ENCODE measurements around the gene ZNF83. TPM values are rescaled to one million over a fixed set of nuclear protein-coding genes. Genes with fewer than 3 reads are reported as not detected.

Gene ZNF83
- total RNA-seq, 2 donors from 2014 or later, result 16.6 to 24.4 TPM

DNA sequence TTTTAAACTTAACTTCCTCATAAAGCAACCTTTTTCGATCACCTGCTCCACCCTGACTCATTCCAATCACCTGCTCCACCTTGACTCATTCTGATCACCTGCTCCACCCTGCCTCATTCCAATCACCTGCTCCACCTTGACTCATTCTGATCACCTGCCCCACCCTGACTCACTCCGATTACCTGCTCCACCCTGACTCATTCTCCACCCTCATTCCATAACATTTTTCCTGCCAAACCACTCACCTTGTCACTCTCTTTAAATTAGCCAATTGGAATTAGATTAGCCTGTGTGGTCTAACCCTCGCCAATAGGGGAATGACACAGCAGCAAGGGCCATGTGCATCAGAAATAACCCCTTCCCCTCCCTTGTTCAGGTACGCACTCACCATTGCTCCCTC lies 31.9 kb upstream of the ZNF83 start:
- no peak overlapping the region for H3K27ac ChIP-seq
- no peak for DNase-seq (ENCODE audit: low spot score)
- no peaks in the 10 kb centered on the region for H3K4me1 ChIP-seq
- TF ChIP-seq, protein P1, sequence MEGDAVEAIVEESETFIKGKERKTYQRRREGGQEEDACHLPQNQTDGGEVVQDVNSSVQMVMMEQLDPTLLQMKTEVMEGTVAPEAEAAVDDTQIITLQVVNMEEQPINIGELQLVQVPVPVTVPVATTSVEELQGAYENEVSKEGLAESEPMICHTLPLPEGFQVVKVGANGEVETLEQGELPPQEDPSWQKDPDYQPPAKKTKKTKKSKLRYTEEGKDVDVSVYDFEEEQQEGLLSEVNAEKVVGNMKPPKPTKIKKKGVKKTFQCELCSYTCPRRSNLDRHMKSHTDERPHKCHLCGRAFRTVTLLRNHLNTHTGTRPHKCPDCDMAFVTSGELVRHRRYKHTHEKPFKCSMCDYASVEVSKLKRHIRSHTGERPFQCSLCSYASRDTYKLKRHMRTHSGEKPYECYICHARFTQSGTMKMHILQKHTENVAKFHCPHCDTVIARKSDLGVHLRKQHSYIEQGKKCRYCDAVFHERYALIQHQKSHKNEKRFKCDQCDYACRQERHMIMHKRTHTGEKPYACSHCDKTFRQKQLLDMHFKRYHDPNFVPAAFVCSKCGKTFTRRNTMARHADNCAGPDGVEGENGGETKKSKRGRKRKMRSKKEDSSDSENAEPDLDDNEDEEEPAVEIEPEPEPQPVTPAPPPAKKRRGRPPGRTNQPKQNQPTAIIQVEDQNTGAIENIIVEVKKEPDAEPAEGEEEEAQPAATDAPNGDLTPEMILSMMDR (IDR thresholded peaks at IDR 0.05), result no peak
- H3K4me3 ChIP-seq, result no peak overlapping the region
- H3K9me3 ChIP-seq, result no peaks in the 10 kb centered on the region
- no peaks in the 10 kb centered on the region for H3K27me3 ChIP-seq
- H3K36me3 ChIP-seq, result no peaks in the 10 kb centered on the region

DNA sequence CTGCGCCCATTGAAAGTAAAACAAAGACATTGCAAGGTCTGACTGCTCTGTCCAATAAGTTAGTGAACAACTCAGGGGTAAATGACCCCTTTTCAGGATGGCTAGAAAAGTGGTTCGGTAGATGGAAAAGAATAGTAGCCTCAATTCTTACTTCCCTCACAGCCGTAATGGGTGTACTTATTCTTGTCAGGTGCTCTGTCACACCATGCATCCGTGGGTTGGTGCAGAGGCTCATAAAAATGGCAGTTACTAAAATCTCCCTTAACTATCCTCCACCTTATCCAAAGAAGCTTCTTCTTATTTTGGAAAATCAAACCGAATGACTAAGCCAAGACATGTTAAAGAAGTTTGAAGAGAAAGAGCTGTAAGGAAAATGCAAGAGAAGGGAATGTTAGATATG lies 31.4 kb upstream of the ZNF83 start:
- Histone ChIP-seq H3K36me3 (no peaks in the 10 kb centered on the region), H3K9me3 (no peaks in the 10 kb centered on the region), H3K27me3 (no peaks in the 10 kb centered on the region), H3K4me3 (no peak overlapping the region), H3K27ac (no peak overlapping the region), H3K4me1 (no peaks in the 10 kb centered on the region)
- no peak for DNase-seq (ENCODE audit: low spot score)
- TF ChIP-seq, protein P1 (IDR thresholded peaks at IDR 0.05), result no peak

DNA sequence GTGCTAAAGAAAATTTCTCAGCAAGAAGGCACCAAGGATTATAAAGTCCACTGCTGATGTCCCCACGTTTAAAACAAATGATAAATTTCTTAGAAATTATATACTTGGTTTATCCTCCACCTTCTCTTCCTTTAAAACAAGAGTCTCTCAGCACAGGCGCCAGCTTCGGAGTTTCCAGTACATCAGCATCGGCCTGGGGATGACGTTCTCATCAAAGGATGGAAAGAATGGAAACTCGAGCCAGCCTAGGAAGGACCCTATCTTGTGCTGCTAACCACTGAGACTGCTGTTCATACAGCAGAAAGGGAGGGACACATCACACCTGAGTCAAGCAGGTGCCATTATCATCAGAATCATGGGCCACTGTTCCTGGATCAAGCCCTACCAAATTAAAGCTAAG lies 29.8 kb upstream of the ZNF83 start:
- TF ChIP-seq, protein P1 (IDR thresholded peaks at IDR 0.05), result no peak
- Histone ChIP-seq H3K9me3 (no peaks in the 10 kb centered on the region), H3K36me3 (no peaks in the 10 kb centered on the region), H3K27me3 (no peaks in the 10 kb centered on the region), H3K27ac (no peak overlapping the region), H3K4me3 (no peak overlapping the region), H3K4me1 (no peaks in the 10 kb centered on the region)
- DNase-seq (ENCODE audit: low spot score), result no peak

DNA sequence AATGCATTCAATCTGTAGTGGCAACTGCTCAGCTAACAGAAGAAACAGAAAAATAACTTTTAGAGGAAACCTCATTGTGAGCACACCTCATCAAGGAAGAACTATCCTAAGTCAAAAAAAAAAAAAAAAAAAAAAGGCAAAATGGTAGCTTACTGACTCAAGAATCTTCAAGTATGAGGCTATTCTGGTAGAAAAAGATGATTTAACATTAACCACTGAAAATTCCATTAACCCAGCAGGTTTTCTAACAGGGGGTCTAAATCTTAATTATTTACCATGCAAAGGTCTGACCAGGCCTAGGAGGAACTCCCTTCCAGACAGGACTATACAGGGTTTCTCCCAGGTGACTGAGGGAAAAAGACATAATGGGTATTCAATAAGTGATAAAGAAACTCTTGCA lies 28.4 kb upstream of the ZNF83 start:
- Histone ChIP-seq H3K9me3 (no peaks in the 10 kb centered on the region), H3K27ac (no peak overlapping the region), H3K36me3 (no peaks in the 10 kb centered on the region), H3K4me3 (no peak overlapping the region), H3K27me3 (no peaks in the 10 kb centered on the region), H3K4me1 (no peaks in the 10 kb centered on the region)
- no peak for DNase-seq (ENCODE audit: low spot score)
- TF ChIP-seq, protein P1 (IDR thresholded peaks at IDR 0.05), result no peak

DNA sequence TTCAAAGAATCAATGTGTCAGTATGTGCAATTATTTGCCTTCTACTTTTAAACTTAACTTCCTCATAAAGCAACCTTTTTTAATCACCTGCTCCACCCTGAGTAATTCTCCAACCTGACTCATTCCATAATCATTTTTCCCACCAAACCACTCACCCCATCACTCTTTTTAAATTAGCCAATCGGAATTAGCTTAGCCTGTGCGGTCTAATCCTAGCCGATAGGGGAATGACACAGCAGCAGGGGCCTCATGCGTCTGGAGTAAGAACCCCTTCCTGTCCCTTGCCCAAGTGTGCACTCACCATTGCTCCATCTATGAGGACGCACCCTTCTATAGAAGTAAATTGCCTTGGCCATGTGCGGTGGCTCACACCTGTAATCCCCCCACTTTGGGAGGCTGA lies 27.4 kb upstream of the ZNF83 start:
- H3K27me3 ChIP-seq, result no peaks in the 10 kb centered on the region
- no peak for DNase-seq (ENCODE audit: low spot score)
- H3K9me3 ChIP-seq, result no peaks in the 10 kb centered on the region
- H3K27ac ChIP-seq, result no peak overlapping the region
- H3K4me3 ChIP-seq, result no peak overlapping the region
- TF ChIP-seq, protein P1 (IDR thresholded peaks at IDR 0.05), result no peak
- peaks cover 3% of the 10 kb centered on the region for H3K36me3 ChIP-seq
- H3K4me1 ChIP-seq, result no peaks in the 10 kb centered on the region

DNA sequence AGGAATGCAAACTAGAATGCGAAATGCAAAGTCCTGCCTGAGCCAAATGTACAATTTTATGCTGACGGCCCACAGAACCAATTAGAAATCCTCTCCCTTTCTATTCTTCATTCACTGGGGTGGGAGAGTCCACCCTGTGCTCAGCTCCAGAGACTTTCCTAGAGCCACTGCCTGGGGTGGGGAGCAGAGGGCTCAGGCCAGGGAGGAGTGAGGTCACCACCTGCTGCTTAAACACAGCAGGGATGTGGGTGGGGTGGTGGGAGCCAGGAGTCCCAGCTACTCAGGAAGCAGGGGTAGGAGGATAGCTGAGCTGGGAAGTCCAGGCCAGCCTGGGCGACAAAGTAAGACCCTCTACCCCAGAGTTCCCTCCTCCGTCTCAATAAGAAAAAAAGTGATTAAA lies 26.9 kb upstream of the ZNF83 start:
- DNase-seq (ENCODE audit: low spot score), result no peak
- no peak overlapping the region for H3K27ac ChIP-seq
- no peaks in the 10 kb centered on the region for H3K9me3 ChIP-seq
- H3K4me1 ChIP-seq, result no peaks in the 10 kb centered on the region
- H3K27me3 ChIP-seq, result no peaks in the 10 kb centered on the region
- TF ChIP-seq, protein P1 (IDR thresholded peaks at IDR 0.05), result no peak
- no peak overlapping the region for H3K4me3 ChIP-seq
- peaks cover 8% of the 10 kb centered on the region for H3K36me3 ChIP-seq

Measured in right atrium auricular region (tissue), 2 donors.